Effector memory CD4-positive, alpha-beta T cell (primary cell): ENCODE data around the gene ASB11.
A peak's percentile ranks its signal among the peaks of the same experiment; 100 is the strongest.
"Not testable (repeated sequence)": the region's sequence is repeated elsewhere in the genome, so short reads cannot be mapped to it uniquely, and the experiment has no call there.

Source experiments
- DNase-seq, 3 donors: peaks; one replicate each; pipeline ENCODE4 v3.0.0-alpha.2; 2020
- H3K27ac ChIP-seq: 2 replicates; pipeline ENCODE4 v1.7.0; 2013; ENCODE audit warnings: mild to moderate bottlenecking, low read length, moderate library complexity; ENCODE audit not compliant: insufficient read depth, poor library complexity, severe bottlenecking
- H3K27me3 ChIP-seq: replicated peaks from 2 replicates; pipeline ENCODE4 v1.7.0; 2013; ENCODE audit warnings: mild to moderate bottlenecking, low read length; ENCODE audit not compliant: insufficient read depth, control insufficient read depth, poor library complexity, severe bottlenecking
- H3K36me3 ChIP-seq: 2 replicates; pipeline ENCODE4 v1.7.0; 2013; ENCODE audit warnings: mild to moderate bottlenecking, low read length, moderate library complexity; ENCODE audit not compliant: control insufficient read depth, insufficient read depth
- H3K4me1 ChIP-seq: 2 replicates; pipeline ENCODE4 v1.7.0; 2013; ENCODE audit warnings: low read length, mild to moderate bottlenecking; ENCODE audit not compliant: control insufficient read depth, insufficient read depth, poor library complexity, severe bottlenecking
- H3K4me3 ChIP-seq: 2 replicates; pipeline ENCODE4 v1.7.0; 2013; ENCODE audit warnings: low read length, low read depth, mild to moderate bottlenecking; ENCODE audit not compliant: insufficient read depth, poor library complexity, severe bottlenecking
- H3K9me3 ChIP-seq: 2 replicates; pipeline ENCODE4 v1.7.0; 2013; ENCODE audit warnings: mild to moderate bottlenecking, low read length, moderate library complexity; ENCODE audit not compliant: control insufficient read depth

The ASB11 gene

GRCh38 chrX:15277604-15278003 lies 37.8 kb downstream of the ASB11 start:
- no peak for DNase-seq
- H3K4me1 ChIP-seq, result no peaks in the 10 kb centered on the region
- no peak overlapping the region for H3K27ac ChIP-seq
- H3K4me3 ChIP-seq, result no peak overlapping the region
- no peaks in the 10 kb centered on the region for H3K27me3 ChIP-seq
- no peaks in the 10 kb centered on the region for H3K36me3 ChIP-seq
- no peaks in the 10 kb centered on the region for H3K9me3 ChIP-seq

DNA sequence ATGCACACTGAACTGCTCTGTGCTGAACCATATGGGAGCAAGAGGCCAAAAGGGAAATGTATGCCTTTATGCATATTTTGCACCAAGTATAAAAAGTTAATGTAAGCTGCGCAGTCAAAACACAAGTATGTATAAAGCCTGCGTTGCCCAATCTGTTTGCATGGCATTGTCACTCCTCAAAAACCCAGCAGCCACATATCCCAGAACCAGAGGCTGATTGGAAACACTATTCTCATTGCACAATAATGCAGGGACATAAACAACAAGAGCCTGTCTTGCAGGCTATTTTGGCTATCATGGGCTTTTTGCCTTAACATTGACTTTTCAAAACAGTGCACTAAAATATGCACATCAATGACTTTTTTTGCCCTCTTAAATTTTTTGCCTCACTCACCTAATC lies 40.5 kb downstream of the ASB11 start:
- Histone ChIP-seq H3K27ac (no peak overlapping the region), H3K36me3 (no peaks in the 10 kb centered on the region), H3K4me1 (no peaks in the 10 kb centered on the region), H3K9me3 (no peaks in the 10 kb centered on the region), H3K4me3 (no peak overlapping the region), H3K27me3 (no peaks in the 10 kb centered on the region)
- no peak for DNase-seq

DNA sequence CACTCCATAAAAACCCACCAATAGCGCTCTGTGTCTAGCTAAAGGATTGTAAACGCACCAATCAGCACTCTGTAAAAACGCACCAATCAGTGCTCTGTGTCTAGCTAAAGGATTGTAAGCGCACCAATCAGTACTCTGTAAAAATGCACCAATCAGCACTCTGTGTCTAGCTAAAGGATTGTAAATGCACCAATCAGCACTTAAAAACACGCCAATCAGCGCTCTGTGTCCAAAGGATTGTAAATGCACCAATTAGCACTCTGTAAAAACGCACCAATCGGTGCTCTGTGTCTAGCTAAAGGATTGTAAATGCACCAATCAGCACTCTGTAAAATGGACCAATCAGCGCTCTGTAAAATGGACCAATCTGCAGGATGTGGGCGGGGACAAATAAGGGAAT lies 42.2 kb downstream of the ASB11 start:
- not testable (repeated sequence) for H3K4me3 ChIP-seq, DNase-seq, H3K36me3 ChIP-seq

DNA sequence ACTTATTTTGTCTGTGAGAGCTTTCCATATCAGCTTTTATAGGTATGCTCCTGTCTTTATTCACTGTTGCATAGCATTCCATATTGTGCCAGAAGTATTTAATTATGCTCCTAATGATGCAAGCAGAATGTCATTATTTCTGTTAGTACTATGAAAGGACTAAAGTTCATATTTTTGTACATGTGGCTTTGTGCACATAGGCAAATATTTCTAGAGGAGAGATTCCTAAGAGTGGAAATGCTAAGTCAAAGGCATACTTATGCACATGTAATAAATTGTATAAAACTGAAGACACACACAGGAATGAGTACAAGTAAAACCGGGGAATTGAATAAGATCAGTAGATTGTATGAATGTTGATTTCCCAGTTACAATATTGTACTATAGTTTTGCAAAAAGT lies 43.7 kb downstream of the ASB11 start:
- Histone ChIP-seq H3K4me3 (no peak overlapping the region), H3K27ac (no peak overlapping the region), H3K4me1 (no peaks in the 10 kb centered on the region), H3K27me3 (no peaks in the 10 kb centered on the region), H3K9me3 (no peaks in the 10 kb centered on the region), H3K36me3 (no peaks in the 10 kb centered on the region)
- no peak for DNase-seq

More for the DNA sequence above, 42.2 kb downstream of the ASB11 start:
- H3K27ac ChIP-seq, H3K27me3 ChIP-seq, H3K9me3 ChIP-seq, H3K4me1 ChIP-seq: not testable (repeated sequence)

DNA sequence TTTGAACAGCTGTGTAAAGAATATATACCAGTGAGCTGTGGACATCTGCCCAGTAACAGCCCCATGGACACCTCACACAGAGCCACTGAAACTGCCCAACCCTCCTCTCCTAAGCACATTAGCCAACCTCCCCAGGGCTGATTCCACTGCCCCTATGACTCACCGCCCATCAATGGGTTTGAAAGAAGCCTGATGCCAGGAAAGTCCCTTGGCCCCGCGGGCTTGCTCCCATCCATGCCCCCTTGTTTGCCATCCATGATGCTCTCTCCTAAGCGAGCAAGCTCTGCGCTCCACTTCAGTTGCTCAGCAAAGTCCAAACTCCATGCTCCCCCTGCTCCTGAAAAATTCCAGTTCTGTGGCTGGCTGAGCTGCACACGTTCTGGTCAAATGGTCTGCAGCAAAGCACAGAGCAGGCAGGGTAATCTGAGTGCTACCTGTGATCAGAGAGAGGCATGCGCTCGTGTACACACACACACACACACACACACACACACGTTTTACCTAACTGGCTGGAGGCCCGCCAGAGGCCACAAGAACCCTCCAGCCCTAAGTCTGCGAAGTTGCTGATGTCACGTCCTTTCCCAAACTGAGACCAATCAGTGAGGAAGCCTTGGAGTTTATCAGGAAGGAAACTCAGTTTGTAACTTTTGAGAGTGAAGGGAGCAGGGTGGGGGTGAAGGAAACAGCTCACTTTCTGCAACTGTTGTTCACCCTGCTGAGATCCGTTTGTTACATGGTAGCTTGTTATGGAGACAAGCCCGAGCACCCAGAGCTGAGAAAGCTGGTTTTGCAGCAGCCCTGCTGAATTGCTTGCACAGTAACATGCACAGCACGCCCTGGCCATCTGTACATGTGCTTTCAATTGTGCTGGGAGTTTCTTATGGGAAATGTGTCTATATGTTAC lies 45.6 kb downstream of the ASB11 start, which contains the start of gene ASB9:
Gene ASB9, minus strand, starts transcription at position 466 of the 904 bp plus-strand sequence. Its CDS starts 209 bp downstream, at position 257.
- Histone ChIP-seq H3K27me3 (no peaks in the 10 kb centered on the region), H3K27ac (no peak within 1 kb of the TSS), H3K4me3 (no peak within 1 kb of the TSS), H3K36me3 (no peaks in the 10 kb centered on the region), H3K4me1 (no peaks in the 10 kb centered on the region), H3K9me3 (no peaks in the 10 kb centered on the region)
- no peak for DNase-seq

DNA sequence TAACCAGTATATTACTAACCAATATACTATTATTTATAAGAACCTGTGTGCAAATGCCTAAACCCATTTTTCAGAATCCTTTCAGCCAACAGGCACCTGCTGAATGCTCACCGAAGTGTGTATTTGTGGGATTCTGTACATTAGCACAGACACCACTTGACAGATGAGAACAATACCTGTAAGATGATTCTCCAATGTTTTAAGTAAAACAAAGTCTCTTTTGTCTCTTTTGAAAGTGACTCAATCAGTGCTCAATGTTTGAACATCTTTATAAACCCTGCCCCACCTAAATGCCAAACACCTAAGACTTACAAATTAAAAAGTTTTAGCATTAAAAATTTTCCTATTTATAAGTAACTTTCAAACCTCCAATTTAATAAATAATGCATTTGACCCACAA lies 46.3 kb downstream of the ASB11 start:
- Histone ChIP-seq H3K36me3 (no peaks in the 10 kb centered on the region), H3K4me3 (no peak overlapping the region), H3K9me3 (no peaks in the 10 kb centered on the region), H3K4me1 (no peaks in the 10 kb centered on the region), H3K27me3 (no peaks in the 10 kb centered on the region), H3K27ac (no peak overlapping the region)
- DNase-seq, result no peak

GRCh38 chrX:15254852-15255251 lies 60.6 kb downstream of the ASB11 start:
- H3K9me3 ChIP-seq, result no peaks in the 10 kb centered on the region
- no peaks in the 10 kb centered on the region for H3K27me3 ChIP-seq
- H3K4me3 ChIP-seq, result no peak overlapping the region
- H3K4me1 ChIP-seq, result no peaks in the 10 kb centered on the region
- no peak for DNase-seq
- H3K27ac ChIP-seq, result no peak overlapping the region
- no peaks in the 10 kb centered on the region for H3K36me3 ChIP-seq

DNA sequence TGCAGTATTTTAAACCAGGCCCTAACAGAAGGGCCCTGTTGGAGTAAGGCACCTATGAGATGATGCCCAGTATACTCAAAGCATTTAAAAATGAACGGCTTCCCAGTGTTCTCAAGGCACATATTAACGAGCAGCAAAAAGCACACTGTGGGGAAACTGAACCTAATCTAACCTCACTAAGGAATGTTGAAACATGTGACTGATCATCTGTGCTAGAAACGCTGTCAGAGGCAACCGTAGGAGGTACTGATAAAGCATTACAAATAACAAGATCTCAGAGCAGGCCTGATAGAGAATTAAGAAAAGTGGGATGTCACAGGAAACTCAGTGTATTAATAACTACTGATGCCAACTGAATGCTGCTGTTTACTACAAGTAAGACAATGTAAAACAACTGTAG lies 69.5 kb downstream of the ASB11 start:
- Histone ChIP-seq H3K27ac (no peak overlapping the region), H3K4me3 (no peak overlapping the region)
- DNase-seq, result no peak

GRCh38 chrX:15244421-15244820 lies 71.0 kb downstream of the ASB11 start:
- no peak overlapping the region for H3K4me3 ChIP-seq
- H3K36me3 ChIP-seq, result no peaks in the 10 kb centered on the region
- H3K27me3 ChIP-seq, result no peaks in the 10 kb centered on the region
- DNase-seq, result no peak
- H3K27ac ChIP-seq, result no peak overlapping the region
- H3K4me1 ChIP-seq, result no peaks in the 10 kb centered on the region
- no peaks in the 10 kb centered on the region for H3K9me3 ChIP-seq

More for the DNA sequence above, 69.5 kb downstream of the ASB11 start:
- H3K9me3 ChIP-seq, result no peaks in the 10 kb centered on the region
- no peaks in the 10 kb centered on the region for H3K27me3 ChIP-seq
- H3K4me1 ChIP-seq, result no peaks in the 10 kb centered on the region
- no peaks in the 10 kb centered on the region for H3K36me3 ChIP-seq

DNA sequence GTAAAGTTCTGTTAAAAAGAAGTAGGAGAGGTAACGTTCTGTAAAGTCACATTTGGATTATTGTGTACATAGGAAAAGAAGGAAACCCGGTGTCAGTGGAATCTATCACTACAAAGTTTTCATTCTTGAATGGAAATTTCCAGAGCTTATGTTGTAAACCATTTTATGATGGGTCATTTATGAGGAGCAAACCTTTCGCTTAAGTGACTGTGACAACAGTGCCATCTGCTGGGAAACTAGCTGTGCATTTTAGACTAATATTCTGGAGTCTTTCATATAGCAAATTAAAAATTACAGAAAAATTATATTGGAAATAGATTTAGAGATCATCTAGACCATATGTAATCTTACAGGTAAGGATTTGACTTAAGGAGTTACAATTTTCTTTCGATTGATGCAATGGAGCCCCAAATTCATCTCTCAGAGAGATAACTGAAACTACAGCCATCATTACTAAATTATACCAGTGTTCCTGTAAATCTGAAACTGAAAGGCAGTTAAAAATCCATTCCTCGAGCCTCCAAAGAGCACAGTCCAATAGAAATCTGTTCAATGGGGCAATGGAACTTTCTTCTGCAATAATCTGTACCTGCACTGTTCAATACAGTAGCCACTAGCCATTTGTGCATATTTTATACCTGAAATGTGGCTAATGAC lies 72.4 kb downstream of the ASB11 start:
- no peaks in the 10 kb centered on the region for H3K9me3 ChIP-seq
- no peaks in the 10 kb centered on the region for H3K27me3 ChIP-seq
- H3K4me1 ChIP-seq, result no peaks in the 10 kb centered on the region
- no peak overlapping the region for H3K4me3 ChIP-seq
- no peak overlapping the region for H3K27ac ChIP-seq
- H3K36me3 ChIP-seq, result no peaks in the 10 kb centered on the region
- peak in 1 of 3 donors; percentile 6 for DNase-seq
